ENCODE results near the gene NDUFS2.

DNA sequence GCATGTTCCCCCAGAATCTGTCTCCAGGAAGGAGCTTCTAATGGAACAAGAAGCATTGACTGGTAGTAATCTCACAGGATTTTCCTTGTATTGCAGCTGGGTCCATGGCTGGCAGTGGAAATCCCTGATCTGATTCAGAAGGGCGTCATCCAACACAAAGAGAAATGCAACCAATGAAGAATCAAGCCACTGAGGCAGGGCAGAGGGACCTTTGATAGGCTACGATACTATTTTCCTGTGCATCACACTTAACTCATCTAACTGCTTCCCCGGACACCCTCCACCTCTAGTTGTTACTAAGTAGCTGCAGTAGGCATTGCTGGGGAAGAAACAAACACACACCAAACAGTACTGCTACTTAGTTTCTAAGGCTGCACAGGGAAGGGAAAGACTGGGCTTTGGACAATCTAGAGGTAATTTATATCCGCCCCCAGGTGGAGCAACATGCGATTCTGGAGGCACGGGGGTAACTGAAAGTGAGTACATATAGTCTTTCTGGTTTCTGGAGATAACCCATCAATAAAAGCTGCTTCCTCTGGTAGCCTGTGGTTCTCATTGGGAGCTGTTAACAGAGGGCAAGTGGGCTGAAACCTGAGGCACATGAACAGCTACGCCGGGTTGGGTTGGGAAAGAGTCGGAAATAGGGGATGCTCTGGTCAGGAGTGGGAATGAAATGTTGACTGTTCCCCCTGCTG lies 43.7 kb upstream of the NDUFS2 start:
- TF ChIP-seq, protein P1, sequence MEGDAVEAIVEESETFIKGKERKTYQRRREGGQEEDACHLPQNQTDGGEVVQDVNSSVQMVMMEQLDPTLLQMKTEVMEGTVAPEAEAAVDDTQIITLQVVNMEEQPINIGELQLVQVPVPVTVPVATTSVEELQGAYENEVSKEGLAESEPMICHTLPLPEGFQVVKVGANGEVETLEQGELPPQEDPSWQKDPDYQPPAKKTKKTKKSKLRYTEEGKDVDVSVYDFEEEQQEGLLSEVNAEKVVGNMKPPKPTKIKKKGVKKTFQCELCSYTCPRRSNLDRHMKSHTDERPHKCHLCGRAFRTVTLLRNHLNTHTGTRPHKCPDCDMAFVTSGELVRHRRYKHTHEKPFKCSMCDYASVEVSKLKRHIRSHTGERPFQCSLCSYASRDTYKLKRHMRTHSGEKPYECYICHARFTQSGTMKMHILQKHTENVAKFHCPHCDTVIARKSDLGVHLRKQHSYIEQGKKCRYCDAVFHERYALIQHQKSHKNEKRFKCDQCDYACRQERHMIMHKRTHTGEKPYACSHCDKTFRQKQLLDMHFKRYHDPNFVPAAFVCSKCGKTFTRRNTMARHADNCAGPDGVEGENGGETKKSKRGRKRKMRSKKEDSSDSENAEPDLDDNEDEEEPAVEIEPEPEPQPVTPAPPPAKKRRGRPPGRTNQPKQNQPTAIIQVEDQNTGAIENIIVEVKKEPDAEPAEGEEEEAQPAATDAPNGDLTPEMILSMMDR (conservative IDR thresholded peaks at IDR 0.05; ENCODE audit: low read length), result no peak
- no peak for TF ChIP-seq EZH2phosphoT487 (IDR thresholded peaks at IDR 0.05; ENCODE audit: borderline replicate concordance, low read depth, low read length)

All from OCI-LY7 (cell line).